H1 (cell line): Measurements from ENCODE around the gene CDK4. TPM values are rescaled to one million over a fixed set of nuclear protein-coding genes. Genes with fewer than 3 reads are reported as not detected.

Experiments used
- CTCF ChIA-PET: fragments of 300-600 bp; sonication (Branson Sonifier 250); formaldehyde crosslinking; loops from one replicate; lab custom pipeline; 2021; ENCODE audit not compliant: partially characterized antibody; lab: Charles Lee
- POLR2A ChIA-PET: fragments of 300-600 bp; sonication (Branson Sonifier 250); formaldehyde crosslinking; loops from one replicate; lab custom pipeline; 2021; ENCODE audit warnings: inconsistent platforms; ENCODE audit not compliant: partially characterized antibody; lab: Charles Lee
- DNase-seq, 2 experiments: peaks; one replicate each; pipeline versions ENCODE4 v3.0.0 to v3.0.0-alpha.2; 2010 to 2022; ENCODE audit warnings: low spot score in 2 of 2, low read depth in 1 of 2, mixed read lengths in 1 of 2
- FAIRE-seq: peaks from 2 replicates; lab custom pipeline; 2011; peaks lifted over from hg19 to GRCh38; lab: Jason Lieb, UNC
- H2AFZ ChIP-seq: 2 replicates; pipeline ENCODE4 v1.8.1; 2012; ENCODE audit warnings: low read length, inconsistent platforms
- H2AK5ac ChIP-seq: 2 replicates; pipeline ENCODE4 v1.6.1; 2013; ENCODE audit warnings: low read depth, low read length
- H2BK120ac ChIP-seq: replicated peaks from 2 replicates; pipeline ENCODE3; 2013; ENCODE audit warnings: low read depth, low read length, inconsistent platforms
- H2BK12ac ChIP-seq: 2 replicates; pipeline ENCODE4 v1.6.1; 2013; ENCODE audit warnings: low read depth, low read length
- H2BK15ac ChIP-seq: 2 replicates; pipeline ENCODE4 v1.6.1; 2013; ENCODE audit warnings: low read length
- H2BK20ac ChIP-seq: 2 replicates; pipeline ENCODE4 v1.6.1; 2013; ENCODE audit warnings: low read length
- H2BK5ac ChIP-seq: 2 replicates; pipeline ENCODE4 v1.6.1; 2013; ENCODE audit warnings: low read depth, low read length
- H3K14ac ChIP-seq: 2 replicates; pipeline ENCODE4 v1.6.1; 2013; ENCODE audit warnings: inconsistent platforms; ENCODE audit not compliant: insufficient read length
- H3K18ac ChIP-seq: 2 replicates; pipeline ENCODE4 v1.6.1; 2013; ENCODE audit warnings: low read length; ENCODE audit errors: extremely low read depth
- H3K23ac ChIP-seq: 2 replicates; pipeline ENCODE4 v1.6.1; 2013; ENCODE audit warnings: inconsistent platforms; ENCODE audit not compliant: insufficient read length
- H3K23me2 ChIP-seq: 2 replicates; pipeline ENCODE4 v1.6.1; 2013; ENCODE audit warnings: low read depth, low read length
- H3K27ac ChIP-seq: 2 replicates; pipeline ENCODE4 v1.6.1; 2011; ENCODE audit warnings: low read depth, low read length, inconsistent platforms
- H3K27me3 ChIP-seq, 4 experiments: replicated peaks in 1 of 4; 1 replicate in 1 of 4; 2 replicates in 3 of 4; pipeline versions ENCODE4 v1.6.1 to v1.8.1; 2011 to 2013; ENCODE audit warnings: low read length in 3 of 4, mild to moderate bottlenecking in 3 of 4, inconsistent platforms in 2 of 4, mixed read lengths in 2 of 4, moderate library complexity in 1 of 4; ENCODE audit not compliant: control insufficient read depth in 3 of 4, insufficient read depth in 3 of 4; ENCODE audit errors: extremely low read depth in 1 of 4
- H3K36me3 ChIP-seq, 4 experiments: 2 replicates each; pipeline versions ENCODE4 v1.6.1 to v1.8.1; 2011 to 2013; ENCODE audit warnings: mild to moderate bottlenecking in 4 of 4, low read length in 3 of 4, moderate library complexity in 2 of 4, control low read depth in 1 of 4, inconsistent platforms in 1 of 4; ENCODE audit not compliant: insufficient read depth in 4 of 4, control insufficient read depth in 2 of 4
- H3K4ac ChIP-seq: replicated peaks from 2 replicates; pipeline ENCODE3; 2013; ENCODE audit warnings: low read length, low read depth, mixed read lengths, inconsistent platforms; ENCODE audit not compliant: insufficient read length
- H3K4me1 ChIP-seq, 4 experiments: replicated peaks in 1 of 4; 1 replicate in 1 of 4; 2 replicates in 3 of 4; pipeline versions ENCODE4 v1.6.1 to v1.8.1; 2011 to 2013; ENCODE audit warnings: low read length in 3 of 4, inconsistent platforms in 2 of 4, mixed read lengths in 1 of 4; ENCODE audit not compliant: insufficient read depth in 4 of 4, control insufficient read depth in 3 of 4
- H3K4me2 ChIP-seq, 2 experiments: 2 replicates each; pipeline versions ENCODE4 v1.6.1 to v1.8.1; 2011 to 2013; ENCODE audit warnings: low read depth in 2 of 2, low read length in 2 of 2, control low read depth in 1 of 2, inconsistent platforms in 1 of 2, mild to moderate bottlenecking in 1 of 2; ENCODE audit not compliant: insufficient read depth in 1 of 2
- H3K4me3 ChIP-seq, 4 experiments: fragments of 200-600, 300-600 bp in 1 of 4; sonication (generic), shearing (Covaris generic), sonication (Bioruptor Twin) in 1 of 4; 2 replicates each; pipeline versions ENCODE4 v1.5.1 to v1.8.1; 2011 to 2016; ENCODE audit warnings: low read length in 4 of 4, low read depth in 3 of 4, control low read depth in 2 of 4, inconsistent platforms in 2 of 4, mild to moderate bottlenecking in 2 of 4, mixed read lengths in 1 of 4, moderate library complexity in 1 of 4; ENCODE audit not compliant: insufficient read depth in 2 of 4; ENCODE audit errors: extremely low read depth in 1 of 4
- H3K56ac ChIP-seq: replicated peaks from 2 replicates; pipeline ENCODE3; 2013; ENCODE audit warnings: low read depth, mild to moderate bottlenecking, mixed read lengths, low read length, inconsistent platforms; ENCODE audit not compliant: insufficient read length
- H3K79me1 ChIP-seq: 2 replicates; pipeline ENCODE4 v1.6.1; 2013; ENCODE audit warnings: low read depth, low read length, control low read depth
- H3K79me2 ChIP-seq, 2 experiments: 2 replicates each; pipeline versions ENCODE4 v1.6.1 to v1.8.1; 2012 to 2013; ENCODE audit warnings: low read length in 2 of 2, mild to moderate bottlenecking in 2 of 2, inconsistent platforms in 1 of 2; ENCODE audit not compliant: insufficient read depth in 2 of 2, control insufficient read depth in 1 of 2
- H3K9ac ChIP-seq, 4 experiments: replicated peaks in 1 of 4; 1 replicate in 1 of 4; 2 replicates in 3 of 4; pipeline versions ENCODE4 v1.6.1 to v1.8.1; 2011 to 2013; ENCODE audit warnings: low read depth in 3 of 4, low read length in 3 of 4, control low read depth in 2 of 4, mild to moderate bottlenecking in 2 of 4, moderate library complexity in 2 of 4, inconsistent platforms in 1 of 4; ENCODE audit errors: extremely low read depth in 1 of 4
- H3K9me3 ChIP-seq, 2 experiments: 2 replicates each; pipeline versions ENCODE4 v1.6.1 to v1.8.1; 2012 to 2013; ENCODE audit warnings: mild to moderate bottlenecking in 2 of 2, moderate library complexity in 2 of 2, control low read depth in 1 of 2, inconsistent platforms in 1 of 2, low read depth in 1 of 2, low read length in 1 of 2, mixed read lengths in 1 of 2; ENCODE audit not compliant: insufficient read depth in 2 of 2
- H4K20me1 ChIP-seq, 2 experiments: replicated peaks in 1 of 2; 2 replicates each; pipeline versions ENCODE3 to v1.8.1; 2011 to 2013; ENCODE audit warnings: inconsistent platforms in 2 of 2, low read length in 2 of 2, mild to moderate bottlenecking in 1 of 2; ENCODE audit not compliant: insufficient read depth in 2 of 2, control insufficient read depth in 1 of 2
- H4K5ac ChIP-seq: 2 replicates; pipeline ENCODE4 v1.6.1; 2013; ENCODE audit warnings: low read length, low read depth, mixed read lengths, inconsistent platforms; ENCODE audit not compliant: insufficient read length
- H4K8ac ChIP-seq: 2 replicates; pipeline ENCODE4 v1.8.0; 2013; ENCODE audit warnings: mild to moderate bottlenecking, moderate library complexity, low read length, inconsistent platforms; ENCODE audit not compliant: insufficient read depth; ENCODE audit errors: extremely low read depth
- H4K91ac ChIP-seq: replicated peaks from 2 replicates; pipeline ENCODE3; 2013; ENCODE audit warnings: low read length, mixed read lengths, inconsistent platforms; ENCODE audit not compliant: insufficient read length
- CREB1 ChIP-seq: IDR thresholded peaks from 2 replicates; pipeline ENCODE4 v1.6.1; 2012; ENCODE audit warnings: inconsistent platforms
- FOSL1 ChIP-seq: IDR thresholded peaks from 2 replicates; pipeline ENCODE4 v1.6.1; 2011; ENCODE audit warnings: mild to moderate bottlenecking, low read depth, low read length, moderate library complexity; ENCODE audit not compliant: insufficient read depth
- JUND ChIP-seq: IDR thresholded peaks from 2 replicates; pipeline ENCODE4 v1.6.1; 2011; ENCODE audit warnings: mild to moderate bottlenecking, improper control_type of control experiment, low read length
- KDM4A ChIP-seq: IDR thresholded peaks from one replicate; pipeline ENCODE4 v1.7.1; 2012; ENCODE audit warnings: low read depth, mild to moderate bottlenecking, moderate library complexity, low read length, inconsistent platforms; ENCODE audit not compliant: severe bottlenecking
- MAFK ChIP-seq: IDR thresholded peaks from 2 replicates; pipeline ENCODE4 v1.6.1; 2012; ENCODE audit warnings: low read depth, mild to moderate bottlenecking, improper control_type of control experiment, low read length
- RAD21 ChIP-seq, 2 experiments: IDR thresholded peaks in 1 of 2; conservative IDR thresholded peaks in 1 of 2; 2 replicates each; pipeline ENCODE4 v1.6.1; 2011; ENCODE audit warnings: low read depth in 2 of 2, low read length in 2 of 2, improper control_type of control experiment in 1 of 2, inconsistent platforms in 1 of 2, mild to moderate bottlenecking in 1 of 2, moderate library complexity in 1 of 2
- WGBS, 2 experiments: shearing (Covaris generic) in 1 of 2; methylation state at CpG; one replicate each; pipeline versions ENCODE4 v1.1.6 to v1.1.7; 2013 to 2015; ENCODE audit warnings: low lambda C conversion rate in 2 of 2, mixed read lengths in 2 of 2, inconsistent platforms in 1 of 2, low coverage in 1 of 2, missing lambda C conversion rate in 1 of 2; ENCODE audit not compliant: insufficient replicate concordance in 2 of 2, insufficient coverage in 1 of 2, insufficient read length in 1 of 2; ENCODE audit errors: extremely low coverage in 1 of 2, missing lambda C conversion rate in 1 of 2; 5-methylcytosine and 5-hydroxymethylcytosine counted together
- polyA plus RNA-seq, 7 experiments: library from polyadenylated mRNA; depleted of rRNA in 3 of 7; stranded (reverse) in 5 of 7; unstranded in 2 of 7; fragments of >200 nt in 5 of 7; fragments of 200-250 nt in 2 of 7; gene quantifications; 1 replicate in 5 of 7; 2 replicates in 1 of 7; 4 replicates in 1 of 7; pipeline versions ENCODE4 v1.2.1 to v1.2.3, GENCODE V29; 2011 to 2013; ENCODE audit warnings: missing spikeins in 2 of 7, mixed read lengths in 2 of 7
- total RNA-seq: library from RNA; stranded (reverse); fragmentation: NEBNext Ultra II Directional; extraction: Animal tissue kit (Norgen Biotek cat#: 25700); gene quantifications from 2 replicates; pipeline ENCODE4 v1.2.1, GENCODE V29; 2021
- TF ChIP-seq, protein P1 (sequence below), 3 experiments: IDR thresholded peaks; 1 replicate in 2 of 3; 2 replicates in 1 of 3; pipeline versions ENCODE4 v1.5.1 to v1.6.1; 2011; ENCODE audit warnings: low read length in 3 of 3, mild to moderate bottlenecking in 3 of 3, inconsistent platforms in 2 of 3, low read depth in 1 of 3, moderate library complexity in 1 of 3; ENCODE audit not compliant: insufficient read depth in 1 of 3; ENCODE audit errors: control extremely low read depth in 1 of 3

The CDK4 gene
- total and polyA plus RNA-seq, 2 of the 8 experiments (the other 6 are each of a cell fraction or from before 2014, with no cell fraction given) = 174 to 368 TPM

DNA sequence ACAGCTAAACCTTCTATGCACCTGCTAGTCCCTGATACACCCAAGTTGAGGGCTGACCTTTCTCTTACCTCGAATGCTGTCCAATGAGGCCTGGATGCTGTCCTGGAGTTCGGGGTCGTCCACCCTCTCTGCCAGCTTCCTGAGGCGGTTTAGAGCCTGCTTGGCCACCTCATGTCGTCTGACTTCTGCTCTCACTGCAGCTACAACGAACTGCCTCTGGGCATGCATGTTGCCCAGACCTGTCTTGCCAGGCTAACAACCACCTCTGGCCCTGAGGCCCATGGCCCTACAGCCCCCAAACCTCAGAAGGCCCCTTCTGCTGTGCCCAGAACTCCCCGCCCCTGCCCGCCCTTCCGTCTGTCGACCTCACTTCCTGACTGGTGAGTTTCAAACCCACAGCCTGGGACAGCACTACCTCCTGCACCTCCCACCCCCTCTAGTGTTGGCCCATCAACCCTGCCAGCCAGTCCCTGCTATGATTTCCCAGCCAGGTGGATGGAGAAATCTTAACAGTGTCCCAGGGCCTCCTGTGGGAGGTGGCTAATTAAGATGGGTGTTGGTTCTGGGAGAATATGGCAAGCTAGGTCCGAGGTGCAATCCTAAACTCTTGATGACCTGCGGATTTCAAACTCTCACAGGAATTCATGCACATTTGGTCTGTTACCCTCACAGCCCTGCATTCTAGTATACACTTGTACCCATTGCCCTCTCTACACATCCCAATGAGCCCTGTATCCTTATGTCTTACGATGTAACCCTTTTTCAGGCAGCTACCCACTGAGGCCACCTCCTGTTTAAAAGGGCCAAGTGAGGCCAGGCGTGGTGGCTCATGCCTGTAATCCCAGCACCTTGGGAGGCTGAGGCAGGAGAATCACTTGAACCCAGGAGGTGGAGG lies 10.0 kb downstream of the CDK4 start:
- H3K4me2 ChIP-seq = peak overlapping the region in 1 of 2 experiments; percentile 23; a peak in 3 of 4 replicates
- no peak overlapping the region for H3K4ac ChIP-seq
- ChIA-PET POLR2A (interaction anchor here (1.2 to 4.4 kb wide), 7 partner anchors 8 to 134 kb away, joined by 3 to 35 read pairs (median 4); partner anchors contain the start of genes CDK4, CYP27B1, EEF1AKMT3 and METTL1), CTCF (interaction anchor here (0.6 to 11.2 kb wide), 14 partner anchors 8 to 222 kb away, joined by 3 to 149 read pairs (median 4); partner anchors contain the start of genes ARHGEF25, DDIT3 and OS9)
- H3K56ac ChIP-seq = no peak overlapping the region
- H3K4me3 ChIP-seq = no peak overlapping the region
- 68% methylated on average over 12 of the region's 14 CpGs; no CpG with 5 or more reads in 1 of the 2 experiments for WGBS, 2 experiments
- H3K23me2 ChIP-seq = peaks cover 6% of the 10 kb centered on the region
- no peak overlapping the region for H2BK120ac ChIP-seq
- H3K9me3 ChIP-seq = no peaks in the 10 kb centered on the region; a peak in 1 of 4 replicates
- H3K4me1 ChIP-seq = peaks cover 0 to 21% (median 9%) of the 10 kb centered on the region in 4 experiments; a peak in 6 of 7 replicates
- DNase-seq (no peak), FAIRE-seq (no peak)
- H3K14ac ChIP-seq = no peak overlapping the region
- no peak overlapping the region for H3K27ac ChIP-seq
- H3K23ac ChIP-seq = no peak overlapping the region
- H2BK12ac ChIP-seq = peak overlapping the region; percentile 4; the same call in 1 of the 2 replicates
- H4K20me1 ChIP-seq = peaks cover 0 to 2% of the 10 kb centered on the region in 2 experiments
- H3K79me2 ChIP-seq = no peaks in the 10 kb centered on the region
- peak overlapping the region; percentile 76; the same call in 1 of the 2 replicates for H2BK15ac ChIP-seq
- peaks cover 26 to 47% (median 43%) of the 10 kb centered on the region in 4 experiments for H3K27me3 ChIP-seq
- peak overlapping the region; percentile 25 for H4K5ac ChIP-seq
- 0 out of 2 replicates have a peak overlapping the region, but pooled peaks have one; percentile 6 for H2BK5ac ChIP-seq
- H2BK20ac ChIP-seq = no peak overlapping the region
- no peak overlapping the region for H3K18ac ChIP-seq
- H3K36me3 ChIP-seq = peaks cover 0 to 17% (median 12%) of the 10 kb centered on the region in 4 experiments; a peak in 7 of 8 replicates
- no peak overlapping the region for H4K8ac ChIP-seq
- H2AFZ ChIP-seq = no peak overlapping the region
- no peak overlapping the region for H4K91ac ChIP-seq
- no peak overlapping the region for H2AK5ac ChIP-seq
- H3K79me1 ChIP-seq = peaks cover 6% of the 10 kb centered on the region
- no peak overlapping the region for H3K9ac ChIP-seq
- TF ChIP-seq CREB1 (no peak), KDM4A (no peak), JUND (no peak), MAFK (no peak), FOSL1 (no peak), RAD21 (IDR thresholded peaks at IDR 0.05 in 1 of 2, conservative IDR thresholded peaks at IDR 0.05 in 1 of 2; ENCODE audit: low read depth in 2 of 2, low read length in 2 of 2) (peak; percentile 26 to 49; a peak in 2 of 4 replicates)
- TF ChIP-seq, protein P1, sequence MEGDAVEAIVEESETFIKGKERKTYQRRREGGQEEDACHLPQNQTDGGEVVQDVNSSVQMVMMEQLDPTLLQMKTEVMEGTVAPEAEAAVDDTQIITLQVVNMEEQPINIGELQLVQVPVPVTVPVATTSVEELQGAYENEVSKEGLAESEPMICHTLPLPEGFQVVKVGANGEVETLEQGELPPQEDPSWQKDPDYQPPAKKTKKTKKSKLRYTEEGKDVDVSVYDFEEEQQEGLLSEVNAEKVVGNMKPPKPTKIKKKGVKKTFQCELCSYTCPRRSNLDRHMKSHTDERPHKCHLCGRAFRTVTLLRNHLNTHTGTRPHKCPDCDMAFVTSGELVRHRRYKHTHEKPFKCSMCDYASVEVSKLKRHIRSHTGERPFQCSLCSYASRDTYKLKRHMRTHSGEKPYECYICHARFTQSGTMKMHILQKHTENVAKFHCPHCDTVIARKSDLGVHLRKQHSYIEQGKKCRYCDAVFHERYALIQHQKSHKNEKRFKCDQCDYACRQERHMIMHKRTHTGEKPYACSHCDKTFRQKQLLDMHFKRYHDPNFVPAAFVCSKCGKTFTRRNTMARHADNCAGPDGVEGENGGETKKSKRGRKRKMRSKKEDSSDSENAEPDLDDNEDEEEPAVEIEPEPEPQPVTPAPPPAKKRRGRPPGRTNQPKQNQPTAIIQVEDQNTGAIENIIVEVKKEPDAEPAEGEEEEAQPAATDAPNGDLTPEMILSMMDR (IDR thresholded peaks at IDR 0.05; ENCODE audit: control extremely low read depth in 1 of 3, insufficient read depth in 1 of 3, low read depth in 1 of 3, low read length in 3 of 3) = peak; percentile 32 to 62 (median 52); a peak in 3 of 4 replicates
